Coronary artery (tissue), 2 donors: ENCODE data around the gene IFT74.

Source experiments
- DNase-seq: peaks from one replicate; pipeline ENCODE4 v3.0.0-alpha.2; 2017; ENCODE audit warnings: low spot score
- H3K27ac ChIP-seq, 2 donors: fragments of 200-600 bp; sonication (generic); one replicate each; pipeline ENCODE4 v1.5.1; 2016 to 2019
- H3K4me3 ChIP-seq: fragments of 200-600 bp; sonication (generic); 2 replicates; pipeline ENCODE4 v1.5.1; 2016; ENCODE audit warnings: mild to moderate bottlenecking, moderate library complexity
- TF ChIP-seq, protein P1 (sequence below): fragments of 200-600 bp; sonication (generic); IDR thresholded peaks from one replicate; pipeline ENCODE4 v1.5.1; 2019; ENCODE audit warnings: antibody characterized with exemption

IFT74 gene

DNA sequence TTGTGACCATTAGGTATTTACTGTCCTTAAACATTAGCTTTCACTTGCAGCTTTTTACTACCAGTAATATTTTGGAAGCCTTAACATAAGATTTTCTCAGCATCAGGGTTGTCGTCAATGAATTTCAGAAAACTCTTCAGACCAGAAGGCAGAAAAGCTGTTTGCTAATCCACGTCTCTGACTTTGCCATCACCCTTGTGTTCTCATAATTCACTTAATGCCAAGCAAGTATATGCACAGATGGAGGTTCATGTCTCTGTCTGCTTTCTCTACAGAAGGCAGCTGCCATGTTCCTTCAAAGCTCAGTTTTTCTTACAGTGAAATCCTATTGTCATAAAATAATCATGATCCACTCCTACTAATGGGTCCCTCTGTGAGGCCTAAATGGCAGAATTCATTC is 87.0 kb downstream of the IFT74 start:
- H3K4me3 ChIP-seq = no peak overlapping the region
- DNase-seq = no peak
- TF ChIP-seq, protein P1, sequence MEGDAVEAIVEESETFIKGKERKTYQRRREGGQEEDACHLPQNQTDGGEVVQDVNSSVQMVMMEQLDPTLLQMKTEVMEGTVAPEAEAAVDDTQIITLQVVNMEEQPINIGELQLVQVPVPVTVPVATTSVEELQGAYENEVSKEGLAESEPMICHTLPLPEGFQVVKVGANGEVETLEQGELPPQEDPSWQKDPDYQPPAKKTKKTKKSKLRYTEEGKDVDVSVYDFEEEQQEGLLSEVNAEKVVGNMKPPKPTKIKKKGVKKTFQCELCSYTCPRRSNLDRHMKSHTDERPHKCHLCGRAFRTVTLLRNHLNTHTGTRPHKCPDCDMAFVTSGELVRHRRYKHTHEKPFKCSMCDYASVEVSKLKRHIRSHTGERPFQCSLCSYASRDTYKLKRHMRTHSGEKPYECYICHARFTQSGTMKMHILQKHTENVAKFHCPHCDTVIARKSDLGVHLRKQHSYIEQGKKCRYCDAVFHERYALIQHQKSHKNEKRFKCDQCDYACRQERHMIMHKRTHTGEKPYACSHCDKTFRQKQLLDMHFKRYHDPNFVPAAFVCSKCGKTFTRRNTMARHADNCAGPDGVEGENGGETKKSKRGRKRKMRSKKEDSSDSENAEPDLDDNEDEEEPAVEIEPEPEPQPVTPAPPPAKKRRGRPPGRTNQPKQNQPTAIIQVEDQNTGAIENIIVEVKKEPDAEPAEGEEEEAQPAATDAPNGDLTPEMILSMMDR = no peak
- H3K27ac ChIP-seq = no peak overlapping the region

DNA sequence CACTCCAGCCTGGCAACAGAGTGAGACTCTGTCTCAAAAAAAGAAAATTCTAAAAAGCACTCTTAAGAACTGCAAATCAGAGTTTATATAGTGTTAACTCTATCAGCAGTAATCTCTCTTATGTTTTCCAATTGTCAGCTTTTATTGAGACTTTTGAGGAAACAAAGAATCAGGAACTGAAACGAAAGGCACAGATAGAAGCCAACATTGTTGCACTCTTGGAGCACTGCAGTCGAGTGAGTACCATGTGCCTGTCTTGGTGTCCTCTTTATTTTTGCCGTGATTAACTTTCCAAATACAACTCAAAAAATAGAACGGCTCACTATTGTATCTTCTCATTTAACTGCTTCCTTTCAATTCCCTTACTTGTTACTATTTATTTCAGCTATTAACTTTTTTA is 90.9 kb downstream of the IFT74 start:
- no peak overlapping the region for H3K27ac ChIP-seq
- TF ChIP-seq, protein P1 = no peak
- H3K4me3 ChIP-seq = no peak overlapping the region
- DNase-seq = no peak

DNA sequence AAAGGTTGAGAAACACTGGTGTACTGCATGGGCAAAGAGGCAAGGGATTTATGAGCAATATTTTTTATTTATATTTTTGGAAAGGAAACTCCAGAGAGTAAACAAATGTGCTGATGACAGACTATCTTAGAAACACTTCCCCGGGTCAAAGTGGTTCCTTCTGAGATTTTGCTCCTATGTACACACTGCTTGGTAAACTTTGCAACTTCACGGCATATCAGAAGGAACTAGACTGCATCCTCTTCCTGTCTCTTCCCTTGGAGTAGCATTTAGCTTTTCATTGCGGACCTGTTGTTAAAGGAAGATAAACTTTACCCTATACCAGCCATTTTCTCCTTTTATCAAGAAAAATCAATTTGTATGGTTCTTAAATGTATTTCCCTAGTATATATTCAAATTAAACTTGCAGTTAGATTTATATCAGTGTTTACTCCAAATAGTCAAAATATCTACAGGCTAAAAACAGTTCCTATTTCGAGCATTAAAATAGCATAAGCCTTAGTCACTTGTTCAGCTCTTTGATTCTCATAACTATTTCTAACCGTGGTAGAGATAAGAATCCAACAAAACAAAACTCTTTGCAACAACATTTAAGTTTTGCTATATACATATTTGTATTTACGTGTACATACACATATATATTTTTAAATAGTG is 97.3 kb downstream of the IFT74 start:
- DNase-seq = no peak
- H3K4me3 ChIP-seq = no peak overlapping the region
- H3K27ac ChIP-seq = peak overlapping the region in 1 of 2 donors; percentile 15
- TF ChIP-seq, protein P1 = no peak

DNA sequence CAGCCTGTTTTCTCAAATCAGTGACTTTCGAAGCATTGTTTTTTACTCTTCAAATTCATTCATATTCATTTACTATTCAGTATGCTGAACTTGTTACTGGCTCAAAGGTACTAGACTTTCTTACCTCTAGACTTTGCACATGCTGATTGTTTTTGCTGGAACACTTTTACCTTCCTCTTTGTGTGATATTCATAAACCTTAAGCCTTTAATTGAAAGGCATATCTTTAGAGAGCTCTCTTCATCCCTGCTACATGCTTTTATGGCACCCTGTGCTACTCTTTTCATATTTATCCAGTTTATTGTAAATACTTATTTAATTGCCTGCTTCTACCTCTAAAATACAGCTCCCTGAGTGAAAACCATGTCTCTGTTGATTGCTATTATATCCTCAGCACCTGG is 97.9 kb downstream of the IFT74 start:
- Histone ChIP-seq H3K4me3 (no peak overlapping the region), H3K27ac (no peak overlapping the region)
- DNase-seq = no peak
- TF ChIP-seq, protein P1 = no peak

DNA sequence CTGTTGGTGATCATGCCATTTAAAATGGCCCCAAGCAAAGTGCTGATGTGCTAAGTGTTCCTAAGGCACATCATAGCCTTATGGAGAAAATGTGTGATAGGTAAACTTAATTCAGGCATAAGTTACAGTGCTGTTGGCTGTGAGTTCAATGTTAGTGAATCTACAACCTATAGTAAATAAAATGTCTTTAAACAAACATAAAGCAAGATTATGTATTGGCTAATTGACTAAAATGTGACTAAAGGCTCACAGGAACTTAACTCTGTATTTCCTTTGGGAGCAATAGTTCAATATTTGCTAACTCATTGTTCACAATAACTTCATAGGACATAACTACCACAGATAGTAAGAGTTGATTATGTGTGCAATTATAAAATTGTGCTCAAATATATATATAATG is 98.6 kb downstream of the IFT74 start:
- Histone ChIP-seq H3K4me3 (no peak overlapping the region), H3K27ac (no peak overlapping the region)
- TF ChIP-seq, protein P1 = no peak
- no peak for DNase-seq

DNA sequence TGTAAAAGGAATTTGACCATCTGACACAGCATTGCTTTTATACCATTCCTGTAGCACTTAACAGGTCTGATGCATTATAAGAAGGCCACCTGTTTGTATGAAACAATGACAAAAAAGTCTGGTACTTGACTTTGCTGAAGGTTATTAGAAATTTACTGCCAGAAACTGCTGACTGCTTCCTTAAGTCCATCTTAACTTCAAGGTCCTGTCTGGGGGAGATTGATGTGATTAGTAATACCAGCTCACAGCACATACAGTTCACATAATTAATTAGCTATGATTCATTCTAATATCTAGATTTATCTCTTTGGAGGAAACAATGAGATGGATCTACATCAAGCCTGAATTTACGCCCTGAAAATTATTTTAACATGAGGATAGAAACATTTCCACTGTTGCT is 103.2 kb downstream of the IFT74 start:
- Histone ChIP-seq H3K27ac (no peak overlapping the region), H3K4me3 (no peak overlapping the region)
- DNase-seq = no peak
- TF ChIP-seq, protein P1 = no peak

DNA sequence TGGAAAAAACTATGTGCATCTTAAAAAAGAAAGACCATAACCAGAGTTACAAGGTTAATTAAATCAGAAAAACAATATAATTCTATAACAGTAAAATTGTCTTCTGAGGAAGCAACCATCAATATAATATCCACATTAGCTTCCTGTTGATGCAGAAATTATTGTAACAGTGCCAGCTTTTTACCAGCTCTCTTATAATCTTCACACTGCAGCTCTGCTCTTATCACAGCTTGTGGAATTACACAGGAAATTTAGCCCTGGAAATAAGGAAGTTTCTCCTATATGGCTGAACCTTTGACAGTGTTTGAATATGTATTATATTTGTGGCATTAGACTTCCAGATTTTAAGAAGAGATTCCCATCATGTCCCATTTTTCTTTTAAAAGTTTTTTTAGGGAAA is 103.7 kb downstream of the IFT74 start:
- Histone ChIP-seq H3K27ac (no peak overlapping the region), H3K4me3 (no peak overlapping the region)
- DNase-seq = no peak
- TF ChIP-seq, protein P1 = no peak
